ENCODE measurements around the gene PDXK.

PDXK gene

DNA sequence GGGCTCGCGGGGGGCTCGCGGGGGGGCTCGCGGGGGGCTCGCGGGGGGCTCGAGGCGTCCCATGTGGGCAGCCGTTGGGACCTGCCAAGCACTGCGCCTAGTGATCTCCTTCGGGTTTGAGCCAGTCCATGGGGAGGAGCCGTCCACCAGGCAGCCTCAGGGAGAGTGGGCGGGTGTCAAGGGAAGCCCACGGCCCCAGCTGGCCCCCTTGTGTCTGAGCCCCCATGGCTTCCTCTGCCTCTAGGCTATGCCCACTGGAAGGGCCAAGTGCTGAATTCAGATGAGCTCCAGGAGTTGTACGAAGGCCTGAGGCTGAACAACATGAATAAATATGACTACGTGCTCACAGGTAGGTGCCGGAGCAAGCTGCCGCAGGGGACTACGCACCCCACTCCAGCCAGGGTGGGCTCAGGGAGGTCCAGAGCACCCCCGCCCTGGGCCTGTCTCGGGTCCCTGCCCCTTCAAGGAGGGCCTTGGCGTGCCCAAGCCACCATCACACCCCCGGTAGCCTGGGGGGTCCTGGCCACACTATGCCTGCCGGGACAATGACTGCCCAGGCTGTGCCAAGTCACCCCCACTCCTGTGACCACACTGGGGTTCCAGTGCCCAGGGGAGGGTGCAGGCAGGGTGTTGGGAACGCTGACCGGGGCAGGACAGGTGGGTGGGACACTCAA, 22.6 kb downstream of the PDXK start:
- no peak for DNase-seq
- peak overlapping the region; percentile 28 for H3K4me3 ChIP-seq (ENCODE audit: low read depth, low read length)
- no peaks in the 10 kb centered on the region for H3K27me3 ChIP-seq (ENCODE audit: insufficient read depth, low read depth, severe bottlenecking)
- TF ChIP-seq, protein P1, sequence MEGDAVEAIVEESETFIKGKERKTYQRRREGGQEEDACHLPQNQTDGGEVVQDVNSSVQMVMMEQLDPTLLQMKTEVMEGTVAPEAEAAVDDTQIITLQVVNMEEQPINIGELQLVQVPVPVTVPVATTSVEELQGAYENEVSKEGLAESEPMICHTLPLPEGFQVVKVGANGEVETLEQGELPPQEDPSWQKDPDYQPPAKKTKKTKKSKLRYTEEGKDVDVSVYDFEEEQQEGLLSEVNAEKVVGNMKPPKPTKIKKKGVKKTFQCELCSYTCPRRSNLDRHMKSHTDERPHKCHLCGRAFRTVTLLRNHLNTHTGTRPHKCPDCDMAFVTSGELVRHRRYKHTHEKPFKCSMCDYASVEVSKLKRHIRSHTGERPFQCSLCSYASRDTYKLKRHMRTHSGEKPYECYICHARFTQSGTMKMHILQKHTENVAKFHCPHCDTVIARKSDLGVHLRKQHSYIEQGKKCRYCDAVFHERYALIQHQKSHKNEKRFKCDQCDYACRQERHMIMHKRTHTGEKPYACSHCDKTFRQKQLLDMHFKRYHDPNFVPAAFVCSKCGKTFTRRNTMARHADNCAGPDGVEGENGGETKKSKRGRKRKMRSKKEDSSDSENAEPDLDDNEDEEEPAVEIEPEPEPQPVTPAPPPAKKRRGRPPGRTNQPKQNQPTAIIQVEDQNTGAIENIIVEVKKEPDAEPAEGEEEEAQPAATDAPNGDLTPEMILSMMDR (IDR thresholded peaks at IDR 0.05; ENCODE audit: low read depth, low read length), result no peak
- H3K36me3 ChIP-seq, result peaks cover 65% of the 10 kb centered on the region
- peak overlapping the region; percentile 49 for H3K27ac ChIP-seq
- no peaks in the 10 kb centered on the region for H3K9me3 ChIP-seq (ENCODE audit: severe bottlenecking)

DNA sequence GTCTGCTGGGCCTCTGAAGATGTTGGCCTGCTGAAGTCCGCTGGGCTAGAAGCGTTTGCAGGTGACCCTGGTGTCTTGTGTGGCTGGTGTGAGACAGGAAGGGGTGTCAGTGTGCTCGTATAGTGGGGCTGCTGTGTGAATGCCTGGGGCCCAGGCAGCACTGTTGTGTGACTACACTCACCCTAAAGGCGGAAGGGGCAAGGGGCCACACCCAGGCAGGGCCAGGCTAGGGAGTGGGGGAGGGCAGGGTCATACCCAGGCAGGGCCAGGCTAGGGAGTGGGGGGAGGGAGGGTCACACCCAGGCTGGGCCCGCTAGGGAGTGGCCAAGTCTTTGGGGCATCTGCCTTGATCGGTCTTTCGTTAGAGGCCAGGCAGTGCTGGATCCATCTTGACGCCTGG, 25.0 kb downstream of the PDXK start:
- Histone ChIP-seq H3K36me3 (peaks cover 70% of the 10 kb centered on the region), H3K27me3 (ENCODE audit: insufficient read depth, low read depth, severe bottlenecking) (no peaks in the 10 kb centered on the region), H3K9me3 (ENCODE audit: severe bottlenecking) (no peaks in the 10 kb centered on the region), H3K4me3 (ENCODE audit: low read depth, low read length) (no peak overlapping the region), H3K27ac (no peak overlapping the region)
- TF ChIP-seq, protein P1 (IDR thresholded peaks at IDR 0.05; ENCODE audit: low read depth, low read length), result no peak
- DNase-seq, result no peak

- no peak overlapping the region for H3K27ac ChIP-seq
- no peaks in the 10 kb centered on the region for H3K9me3 ChIP-seq (ENCODE audit: severe bottlenecking)
- H3K36me3 ChIP-seq, result peaks cover 71% of the 10 kb centered on the region
- DNase-seq, result no peak
- no peaks in the 10 kb centered on the region for H3K27me3 ChIP-seq (ENCODE audit: insufficient read depth, low read depth, severe bottlenecking)
- TF ChIP-seq, protein P1 (IDR thresholded peaks at IDR 0.05; ENCODE audit: low read depth, low read length), result no peak
- no peak overlapping the region for H3K4me3 ChIP-seq (ENCODE audit: low read depth, low read length)
Observed at GRCh38 chr21:43744725-43745124, 25.8 kb downstream of the PDXK start.

- no peak for DNase-seq
- TF ChIP-seq, protein P1 (IDR thresholded peaks at IDR 0.05; ENCODE audit: low read depth, low read length), result no peak
- no peak overlapping the region for H3K4me3 ChIP-seq (ENCODE audit: low read depth, low read length)
- H3K9me3 ChIP-seq (ENCODE audit: severe bottlenecking), result no peaks in the 10 kb centered on the region
- H3K27ac ChIP-seq, result no peak overlapping the region
- H3K36me3 ChIP-seq, result peaks cover 80% of the 10 kb centered on the region
- no peaks in the 10 kb centered on the region for H3K27me3 ChIP-seq (ENCODE audit: insufficient read depth, low read depth, severe bottlenecking)
Observed at GRCh38 chr21:43745772-43746517, 27.0 kb downstream of the PDXK start.

GRCh38 chr21:43748622-43749021, 29.7 kb downstream of the PDXK start:
- Histone ChIP-seq H3K27me3 (ENCODE audit: insufficient read depth, low read depth, severe bottlenecking) (no peaks in the 10 kb centered on the region), H3K36me3 (peaks cover 83% of the 10 kb centered on the region), H3K4me3 (ENCODE audit: low read depth, low read length) (no peak overlapping the region), H3K9me3 (ENCODE audit: severe bottlenecking) (no peaks in the 10 kb centered on the region), H3K27ac (no peak overlapping the region)
- DNase-seq, result no peak
- TF ChIP-seq, protein P1 (IDR thresholded peaks at IDR 0.05; ENCODE audit: low read depth, low read length), result no peak
